Ovary (tissue), 3 donors: ENCODE data around the gene ARL5C.

Source experiments
- CTCF ChIP-seq, 3 donors: fragments of 450-650 bp in 2 of 3; fragments of 200-600 bp in 1 of 3; IDR thresholded peaks; one replicate each; pipeline versions ENCODE4 v1.5.1 to v1.8.0; 2016 to 2022; ENCODE audit warnings: antibody characterized with exemption in 3 of 3, mild to moderate bottlenecking in 1 of 3
- EP300 ChIP-seq: sonication (generic); formaldehyde crosslinking; IDR thresholded peaks from one replicate; pipeline ENCODE4 v1.6.1; 2017; ENCODE audit warnings: antibody characterized with exemption
- POLR2A ChIP-seq: fragments of 450-650 bp; IDR thresholded peaks from one replicate; pipeline ENCODE4 v1.6.1; 2017; ENCODE audit warnings: antibody characterized with exemption, mild to moderate bottlenecking, moderate library complexity
- donor health status: DM: no; HTN: no; CAD: no.

DNA sequence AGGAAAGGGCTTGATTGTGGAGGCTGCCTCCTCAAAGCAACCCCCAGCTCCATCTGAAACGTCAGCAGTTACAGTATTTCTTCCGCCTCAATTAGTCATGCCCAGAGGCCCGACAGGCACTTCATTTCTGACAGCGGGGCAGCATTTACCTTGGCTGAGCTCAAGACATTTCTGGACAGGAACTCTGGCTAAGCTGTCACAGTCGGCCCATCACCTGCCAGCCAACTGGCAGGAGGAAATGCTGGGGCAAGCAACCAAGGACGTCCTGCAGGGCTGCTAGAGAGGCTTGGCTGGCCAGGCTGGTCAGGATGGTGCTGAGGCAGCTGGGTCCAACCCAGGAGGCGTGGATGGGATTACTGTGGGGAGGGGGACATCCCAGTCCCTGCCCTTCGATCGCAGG is 42.3 kb downstream of the ARL5C start:
- no peak for TF ChIP-seq CTCF (IDR thresholded peaks at IDR 0.05)
- TF ChIP-seq POLR2A: no peak
- TF ChIP-seq EP300: no peak
